Measurements from ENCODE around the gene CPVL.

DNA sequence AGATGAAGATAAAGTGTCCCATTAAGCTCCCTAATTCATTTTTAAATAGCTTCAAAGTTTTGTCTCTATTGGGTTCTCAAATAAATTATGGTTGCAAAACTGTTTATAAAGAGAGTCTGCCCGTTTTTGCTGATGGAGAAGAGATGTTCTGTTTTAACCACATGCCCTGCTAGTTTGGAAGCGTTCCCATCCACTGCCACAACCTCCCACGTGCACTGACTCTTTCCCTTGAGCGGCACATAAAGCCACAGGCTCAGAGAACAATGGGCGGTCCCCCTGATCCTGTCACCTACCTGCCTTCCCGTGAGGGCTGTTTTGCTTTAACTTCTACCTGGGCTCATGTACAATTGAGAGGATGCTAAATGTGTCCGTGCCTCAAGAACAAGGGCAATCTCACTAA lies 65.5 kb downstream of the CPVL start:
- no peak for TF ChIP-seq PHF8 (conservative IDR thresholded peaks at IDR 0.05; ENCODE audit: low read depth, low read length)
- no peak for TF ChIP-seq ZNF274 (IDR thresholded peaks at IDR 0.05; ENCODE audit: borderline replicate concordance, extremely low read depth, low read length)
- no peak for TF ChIP-seq CTCF (IDR thresholded peaks at IDR 0.05; ENCODE audit: control extremely low read depth in 1 of 3, insufficient read depth in 1 of 3, low read depth in 1 of 3, low read length in 3 of 3)
- no peak for TF ChIP-seq POLR2A (IDR thresholded peaks at IDR 0.05; ENCODE audit: control extremely low read depth in 1 of 2, low read depth in 2 of 2, low read length in 2 of 2)
- TF ChIP-seq GABPA (IDR thresholded peaks at IDR 0.05; ENCODE audit: borderline replicate concordance, insufficient read depth, low read length): no peak
- no peak for TF ChIP-seq GTF2F1 (IDR thresholded peaks at IDR 0.05; ENCODE audit: borderline replicate concordance, low read depth, low read length)
- TF ChIP-seq SIN3A (conservative IDR thresholded peaks at IDR 0.05 in 1 of 2, IDR thresholded peaks at IDR 0.05 in 1 of 2; ENCODE audit: low read depth in 1 of 2, low read length in 2 of 2): no peak
- no peak for TF ChIP-seq BACH1 (IDR thresholded peaks at IDR 0.05; ENCODE audit: low read length)
- TF ChIP-seq TBP (IDR thresholded peaks at IDR 0.05; ENCODE audit: low read depth, low read length): no peak
- no peak for TF ChIP-seq NRF1 (IDR thresholded peaks at IDR 0.05; ENCODE audit: low read depth, low read length)
- TF ChIP-seq RXRA (IDR thresholded peaks at IDR 0.05; ENCODE audit: insufficient read depth, low read depth, low read length): no peak
- TF ChIP-seq JUN (IDR thresholded peaks at IDR 0.05; ENCODE audit: low read depth, low read length): no peak

Data from H1 (cell line).